ENCODE measurements around the gene ARL11.
"Not testable (repeated sequence)": the region's sequence is repeated elsewhere in the genome, so short reads cannot be mapped to it uniquely, and the experiment has no call there.

The ARL11 gene

DNA sequence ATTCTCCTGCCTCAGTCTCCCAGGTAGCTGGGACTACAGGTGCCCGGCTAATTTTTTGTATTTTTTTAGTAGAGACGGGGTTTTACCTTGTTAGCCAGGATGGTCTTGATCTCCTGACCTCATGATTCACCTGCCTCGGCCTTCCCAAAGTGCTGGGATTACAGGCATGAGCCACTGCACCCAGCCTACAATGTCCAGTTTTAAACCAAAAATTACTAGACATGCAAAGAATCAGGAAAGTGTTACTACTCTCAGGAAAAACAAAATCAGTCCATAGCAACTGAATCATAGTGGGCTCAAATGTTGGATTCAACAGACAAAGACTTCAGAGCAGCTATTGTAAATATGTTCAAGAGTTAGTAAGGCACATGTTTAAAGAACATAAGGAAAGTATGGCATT is 16.3 kb upstream of the ARL11 start:
- DNase-seq, result not testable (repeated sequence)

DNA sequence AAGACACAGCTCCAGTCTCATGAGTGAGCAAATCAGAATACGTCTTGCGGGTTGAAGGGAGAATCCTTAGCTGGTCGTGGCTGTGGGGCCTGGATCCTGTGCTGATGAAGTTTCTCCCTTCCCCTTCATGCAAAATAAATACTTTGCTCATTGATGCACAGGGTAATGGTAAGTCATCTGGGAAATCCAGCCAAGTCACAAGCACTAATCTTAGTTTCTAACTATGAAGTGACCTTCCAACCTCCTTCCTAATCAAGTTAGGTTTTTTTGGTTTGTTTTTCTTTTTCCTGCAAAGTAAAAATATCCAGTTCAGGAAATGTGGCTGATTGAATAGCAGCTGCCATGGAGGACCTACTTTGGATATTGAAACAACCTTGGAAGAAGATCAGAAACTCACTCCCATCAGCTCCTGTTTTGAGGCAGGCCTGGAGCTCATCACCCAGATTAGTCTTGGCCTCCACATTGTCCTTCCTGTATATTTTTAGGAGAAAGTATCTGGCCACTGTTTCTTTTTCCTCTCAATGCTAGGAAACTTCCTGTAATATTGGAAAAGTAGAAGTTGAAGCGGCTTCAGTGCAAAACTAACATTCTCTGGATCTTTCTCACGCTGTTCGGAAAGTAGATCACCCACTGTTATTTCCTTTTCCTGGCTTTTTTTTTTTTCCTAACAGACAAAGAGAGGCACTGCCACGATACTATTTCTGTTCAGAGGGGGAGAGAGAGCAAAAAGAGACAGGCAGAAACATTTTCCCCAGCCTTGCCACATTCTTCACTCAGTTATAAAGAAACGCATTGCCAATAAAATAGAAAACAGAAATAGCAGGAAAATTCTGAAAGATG is 12.3 kb upstream of the ARL11 start:
- DNase-seq, result peak in 1 of 51 donors; percentile 17

DNA sequence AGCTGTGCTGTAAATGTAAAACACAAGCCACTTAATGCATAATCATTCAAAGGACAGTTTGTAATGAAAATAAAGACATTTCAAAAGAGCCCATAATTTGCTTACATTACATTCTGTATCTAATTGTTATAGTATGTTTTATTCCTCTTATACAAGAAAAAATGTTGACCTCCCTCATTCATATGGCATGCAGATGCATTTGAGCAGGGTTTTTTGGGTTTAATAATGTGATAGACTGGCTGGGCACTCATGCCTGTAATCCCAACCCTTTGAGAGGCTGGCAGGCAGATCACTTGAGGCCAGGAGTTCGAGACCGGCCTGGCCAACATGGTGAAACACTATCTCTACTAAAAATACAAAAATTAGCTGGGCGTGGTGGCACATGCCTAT is 11.6 kb upstream of the ARL11 start:
- DNase-seq, result no peak

DNA sequence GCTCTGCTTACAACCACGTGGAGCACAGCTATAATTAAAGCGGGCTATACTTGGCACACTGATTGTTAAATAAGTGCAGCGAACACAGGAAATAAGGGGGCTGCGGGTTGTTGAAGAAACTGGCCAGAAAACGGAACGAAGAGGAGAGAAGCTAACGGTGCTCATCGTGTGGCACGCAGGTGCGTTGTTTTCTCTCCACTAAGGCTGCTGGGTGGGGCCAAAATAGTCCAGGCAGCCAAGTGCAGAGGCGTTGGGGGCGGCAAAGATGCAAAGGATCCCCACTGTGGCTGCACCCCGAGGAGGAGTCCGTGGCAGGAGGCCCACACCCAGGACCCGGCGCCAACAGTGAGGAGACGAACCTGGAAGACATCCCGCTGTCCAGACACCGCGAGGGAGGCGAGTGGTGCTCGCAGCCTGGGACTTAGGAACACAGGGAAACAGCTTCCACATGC is 8.1 kb upstream of the ARL11 start:
- DNase-seq, result no peak

DNA sequence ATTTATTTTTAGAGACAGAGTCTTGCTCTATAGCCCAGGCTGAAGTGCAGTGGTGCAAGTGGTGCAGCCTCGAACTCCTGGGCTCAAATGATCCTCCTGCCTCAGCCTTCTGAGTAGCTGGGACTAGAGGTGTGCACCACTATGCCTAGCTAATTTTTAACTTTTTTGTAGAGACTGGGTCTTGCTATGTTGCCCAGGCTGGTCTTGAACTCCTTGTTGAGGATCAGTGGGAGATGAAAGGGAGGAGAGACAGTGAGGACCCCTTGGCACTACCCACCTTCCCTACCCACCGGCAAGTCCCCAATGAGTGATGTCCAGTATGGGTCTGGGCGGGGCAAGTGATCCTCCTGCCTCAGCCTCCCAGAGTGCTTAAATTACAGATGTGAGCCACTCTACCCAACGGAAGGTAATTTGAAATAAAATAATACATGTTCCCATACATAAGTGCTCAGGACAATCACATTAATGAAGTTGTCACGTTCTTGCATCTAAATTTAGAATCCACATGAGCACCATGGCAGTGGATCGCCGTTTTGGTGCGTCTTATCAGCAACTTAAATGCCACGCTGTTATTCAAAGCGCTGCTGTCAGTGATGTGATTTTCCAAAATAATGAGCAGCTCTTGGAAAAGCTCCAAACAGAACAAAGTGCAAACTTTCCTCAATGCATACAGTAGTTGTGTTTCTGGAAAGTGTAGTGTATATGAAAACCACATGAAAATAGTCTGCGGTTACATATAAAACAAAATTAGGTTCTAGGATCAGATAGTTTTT is 5.9 kb upstream of the ARL11 start:
- no peak for DNase-seq

DNA sequence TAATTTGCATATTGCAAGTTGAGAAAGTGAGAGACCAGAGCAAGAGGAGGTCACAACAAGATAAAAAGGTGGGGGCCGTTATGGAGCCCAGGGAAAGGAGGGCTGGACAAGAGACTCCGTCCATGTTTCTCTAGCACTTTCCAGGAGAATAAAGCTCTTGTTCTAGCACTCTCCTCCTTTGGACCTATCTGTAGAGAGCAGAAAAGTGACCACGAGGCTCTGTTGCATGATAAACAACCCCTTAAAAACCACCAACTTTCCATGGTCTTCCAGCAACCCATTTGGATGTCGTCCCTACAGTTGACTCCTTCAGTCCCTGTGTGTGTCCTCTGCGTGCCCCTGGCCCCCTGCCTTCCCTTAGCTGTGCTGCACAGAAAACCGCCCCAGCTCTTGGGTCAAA is 4.1 kb upstream of the ARL11 start:
- DNase-seq, result no peak

DNA sequence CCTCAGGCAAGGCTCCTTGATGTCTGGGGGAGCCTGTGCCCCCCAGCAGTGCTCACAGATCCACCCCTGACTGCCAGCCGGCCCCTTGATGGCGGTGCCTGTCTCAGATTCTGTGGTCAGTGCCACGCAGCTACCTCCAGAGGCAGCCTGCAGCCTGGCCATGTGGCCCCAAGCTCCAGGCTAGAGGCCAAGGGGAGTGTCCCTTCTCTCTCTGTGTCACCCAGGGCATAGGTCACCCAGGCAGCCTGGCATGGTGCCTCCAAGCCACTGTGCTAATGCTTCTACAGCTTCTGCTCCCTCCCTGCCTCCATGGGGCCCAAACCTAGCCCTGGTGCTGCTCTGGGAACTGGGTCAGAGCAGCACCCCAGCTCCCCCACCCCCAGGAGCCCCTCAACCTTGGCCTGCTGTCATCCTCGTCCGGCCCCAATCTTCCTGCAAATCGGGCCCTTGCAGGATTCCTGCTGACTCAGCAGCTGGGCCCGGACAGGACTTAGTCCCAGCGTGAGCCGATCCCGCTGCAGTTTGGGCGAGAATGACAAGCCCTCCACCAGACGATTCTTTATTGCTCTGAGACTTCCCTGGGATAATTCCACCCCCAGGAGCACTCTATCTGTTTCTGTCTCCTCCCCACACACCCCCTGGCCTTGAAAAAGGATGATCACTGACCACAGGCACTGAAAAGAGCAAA is 2.8 kb upstream of the ARL11 start:
- peak in 13 of 51 donors; percentile 3 to 26 (median 7) for DNase-seq

DNA sequence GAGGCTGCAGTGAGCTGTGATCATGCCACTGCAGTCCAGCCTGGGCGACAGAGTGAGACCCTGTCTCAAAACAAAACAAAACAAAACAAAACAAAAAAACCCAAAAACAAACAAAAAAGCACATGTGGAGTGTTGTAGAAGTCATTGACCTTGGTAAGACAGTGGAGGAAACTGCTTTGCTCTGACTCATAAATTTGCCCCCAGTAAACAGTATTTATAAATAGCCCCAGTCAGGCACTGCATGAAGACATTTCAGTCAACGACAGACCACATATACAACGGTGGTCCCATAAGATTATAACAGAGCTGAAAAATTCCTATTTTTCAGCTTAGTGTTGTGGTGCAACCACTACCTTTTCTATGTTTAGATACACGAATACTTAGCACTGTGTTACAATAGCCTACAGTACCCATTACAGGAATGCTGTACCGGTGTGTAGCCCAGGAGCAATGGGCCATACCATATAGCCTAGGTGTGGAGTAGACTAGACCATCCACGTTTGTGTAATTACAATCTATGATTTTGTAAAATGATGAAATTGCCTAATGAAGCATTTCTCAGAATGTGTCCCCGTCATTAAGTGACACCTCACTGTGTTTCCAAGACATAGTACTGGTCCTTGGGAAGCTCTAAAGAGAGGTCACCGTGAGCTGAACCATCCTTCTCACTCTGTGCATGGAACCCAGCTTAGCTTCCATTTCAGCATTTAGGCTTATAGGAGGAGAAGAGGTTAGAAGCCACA is 1.1 kb downstream of the ARL11 start:
- no peak for DNase-seq

DNA sequence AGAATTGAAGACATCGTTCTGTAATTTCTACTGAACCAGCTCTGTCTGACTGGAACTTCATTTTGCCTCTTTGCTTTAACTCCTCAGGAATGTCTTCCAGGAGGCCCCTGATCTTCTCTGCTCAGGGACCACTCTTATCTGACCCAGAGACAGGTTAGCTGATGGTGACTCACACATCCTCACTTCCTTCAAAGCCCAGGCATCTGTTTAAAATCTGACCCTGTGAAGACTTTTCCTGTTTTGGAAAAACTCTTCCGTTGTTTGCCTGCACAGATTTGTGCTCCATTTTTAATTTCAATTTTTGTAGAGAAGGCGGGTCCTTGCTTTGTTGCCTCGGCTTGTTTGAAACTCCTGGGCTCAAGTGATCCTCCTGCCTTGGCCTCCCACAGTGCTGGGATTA is 1.6 kb downstream of the ARL11 start:
- no peak for DNase-seq

DNA sequence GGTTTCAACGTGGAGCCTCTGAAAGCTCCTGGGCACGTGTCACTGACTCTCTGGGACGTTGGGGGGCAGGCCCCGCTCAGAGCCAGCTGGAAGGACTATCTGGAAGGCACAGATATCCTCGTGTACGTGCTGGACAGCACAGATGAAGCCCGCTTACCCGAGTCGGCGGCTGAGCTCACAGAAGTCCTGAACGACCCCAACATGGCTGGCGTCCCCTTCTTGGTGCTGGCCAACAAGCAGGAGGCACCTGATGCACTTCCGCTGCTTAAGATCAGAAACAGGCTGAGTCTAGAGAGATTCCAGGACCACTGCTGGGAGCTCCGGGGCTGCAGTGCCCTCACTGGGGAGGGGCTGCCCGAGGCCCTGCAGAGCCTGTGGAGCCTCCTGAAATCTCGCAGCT is 2.3 kb downstream of the ARL11 start:
- DNase-seq, result no peak

DNA sequence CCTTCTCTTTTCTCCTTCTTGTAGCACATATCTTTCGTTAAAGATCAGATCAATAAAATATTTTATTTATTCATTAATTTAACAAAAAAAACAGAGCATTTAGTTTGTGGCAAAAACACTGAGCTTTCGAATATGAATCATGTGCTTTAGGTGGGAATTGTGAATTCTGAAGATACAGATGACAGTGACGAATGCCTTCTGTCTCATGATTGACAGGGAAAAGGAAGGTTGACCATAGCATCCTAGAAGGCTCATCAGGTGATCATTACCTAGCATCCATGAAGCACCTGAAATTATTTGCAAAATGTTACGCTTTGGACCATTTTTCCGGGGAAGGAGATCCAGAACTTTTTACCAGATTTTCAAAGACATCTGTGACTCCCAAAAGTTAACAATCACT is 3.8 kb downstream of the ARL11 start:
- DNase-seq, result no peak

DNA sequence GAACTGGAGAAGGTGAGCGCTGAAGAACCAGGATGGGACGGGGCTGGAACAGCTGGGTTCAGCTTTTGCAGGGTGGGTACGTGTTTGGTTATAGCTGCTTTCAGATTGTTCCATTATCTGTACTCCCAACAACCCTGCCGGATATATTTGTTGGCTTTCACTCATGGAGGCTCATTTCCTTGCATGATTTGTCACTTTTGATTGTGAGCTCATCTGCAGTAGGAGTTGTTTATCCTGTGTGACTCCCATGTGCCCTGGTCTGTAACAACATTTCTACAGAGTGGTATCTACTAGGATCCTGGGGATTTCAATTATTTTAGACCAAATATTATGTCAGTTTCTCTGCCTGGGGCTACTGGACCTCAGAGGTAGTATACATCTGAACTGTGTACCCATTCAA is 5.4 kb downstream of the ARL11 start:
- no peak for DNase-seq

DNA sequence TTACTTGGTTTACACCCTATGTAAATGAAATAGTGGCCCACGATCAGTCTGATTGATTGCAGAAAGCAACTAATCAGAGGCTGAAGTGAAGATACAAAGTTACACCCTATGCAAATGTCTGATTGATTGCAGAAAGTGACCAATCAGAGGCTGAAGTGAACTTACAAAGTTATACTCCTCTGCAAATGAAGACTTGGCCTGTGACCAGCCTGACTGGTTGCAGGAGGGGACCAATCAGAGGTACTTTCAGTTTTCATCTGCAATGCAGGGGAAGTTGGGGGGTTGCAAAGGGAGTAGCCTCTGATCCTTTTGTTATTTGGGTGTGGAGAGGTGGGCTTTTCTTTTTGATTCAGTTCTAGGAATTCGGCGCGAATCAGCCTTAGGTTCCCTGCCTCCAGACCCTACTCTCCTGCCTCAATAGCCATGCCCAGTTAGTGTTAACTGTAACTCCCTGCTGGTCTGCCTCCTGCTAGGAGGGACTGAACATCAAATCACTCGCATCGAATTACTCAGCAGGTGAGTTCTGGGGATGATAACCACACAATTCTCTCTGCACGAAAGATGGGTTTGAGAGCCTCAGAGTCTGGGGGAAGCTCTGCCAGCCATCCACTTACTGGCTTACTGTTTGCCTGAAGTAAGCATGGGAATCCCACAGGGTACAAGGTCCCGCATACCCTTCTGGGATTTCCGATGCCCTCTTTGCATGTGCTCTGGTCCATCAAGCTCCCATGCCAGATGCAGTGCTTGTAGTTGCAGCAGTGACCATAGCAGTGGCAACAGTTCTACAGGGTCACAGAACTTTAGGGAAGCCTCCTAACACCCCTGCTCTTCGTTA is 7.5 kb downstream of the ARL11 start:
- no peak for DNase-seq

DNA sequence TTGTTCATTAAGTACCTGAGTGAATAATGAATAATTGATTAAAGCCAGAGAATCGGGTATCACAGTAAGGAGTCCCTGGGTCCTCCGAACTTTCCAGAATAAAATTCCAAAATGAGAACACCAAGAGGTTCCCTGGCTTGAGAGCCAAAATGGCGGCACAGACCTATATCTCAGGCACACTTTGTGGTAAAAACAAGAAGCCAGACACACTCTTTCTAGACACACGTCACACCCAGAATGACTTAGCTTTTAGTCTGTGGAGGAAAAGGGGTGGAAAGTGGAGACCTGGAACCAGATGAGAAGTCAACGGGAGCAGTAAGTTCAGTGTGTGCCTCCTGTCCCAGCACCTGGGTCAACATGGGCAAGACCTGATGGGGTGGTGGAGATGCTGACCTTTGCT is 8.4 kb downstream of the ARL11 start:
- no peak for DNase-seq

DNA sequence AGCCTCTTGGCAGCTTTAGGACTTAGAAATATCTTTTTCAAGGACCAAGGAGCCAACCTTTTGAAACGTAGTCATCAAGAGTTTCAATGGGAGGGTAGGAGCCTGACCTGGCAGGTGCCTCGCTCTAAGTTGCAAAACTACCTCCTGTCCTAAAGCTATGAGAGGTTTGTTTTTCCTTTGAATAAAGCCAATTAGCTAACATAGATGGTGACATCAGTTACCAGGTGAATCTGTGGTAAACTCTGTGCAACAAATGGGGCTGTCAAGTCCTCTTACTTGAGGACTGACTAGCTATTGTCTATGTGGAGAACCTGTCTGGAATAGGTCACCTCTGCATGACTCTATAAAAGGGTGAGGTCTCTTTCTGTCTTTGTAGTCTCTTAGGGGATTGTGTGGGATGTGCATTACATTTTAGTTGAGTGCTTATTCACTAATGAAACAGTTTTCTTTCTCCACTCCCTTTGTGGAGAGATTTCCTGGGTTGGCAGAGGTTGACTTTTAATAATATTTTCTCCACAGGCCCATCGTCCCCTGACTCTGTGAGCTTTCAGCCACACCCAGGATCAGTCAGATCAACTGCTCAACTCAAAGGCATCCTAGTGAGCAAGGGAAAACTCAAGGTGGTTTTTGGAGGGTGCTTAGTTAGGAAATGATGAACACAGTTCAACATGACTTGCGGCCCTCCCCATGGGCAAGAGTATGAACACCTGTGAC is 9.9 kb downstream of the ARL11 start:
- DNase-seq, result no peak

DNA sequence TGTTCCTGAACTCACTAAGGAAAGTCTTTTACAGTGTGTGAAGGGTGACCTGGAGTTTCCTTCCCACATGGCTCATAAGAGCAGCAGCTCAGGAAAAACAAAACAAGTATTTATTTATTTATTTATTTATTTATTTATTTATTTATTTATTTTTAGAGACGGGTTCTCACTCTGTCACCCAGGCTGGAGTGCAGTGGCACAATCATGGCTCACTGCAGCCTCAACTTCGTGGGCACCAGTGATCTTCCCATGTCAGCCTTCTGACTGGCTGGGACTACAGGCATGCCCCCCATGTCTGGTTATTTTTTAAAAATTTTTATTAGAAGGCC is 10.4 kb downstream of the ARL11 start:
- DNase-seq, result no peak

DNA sequence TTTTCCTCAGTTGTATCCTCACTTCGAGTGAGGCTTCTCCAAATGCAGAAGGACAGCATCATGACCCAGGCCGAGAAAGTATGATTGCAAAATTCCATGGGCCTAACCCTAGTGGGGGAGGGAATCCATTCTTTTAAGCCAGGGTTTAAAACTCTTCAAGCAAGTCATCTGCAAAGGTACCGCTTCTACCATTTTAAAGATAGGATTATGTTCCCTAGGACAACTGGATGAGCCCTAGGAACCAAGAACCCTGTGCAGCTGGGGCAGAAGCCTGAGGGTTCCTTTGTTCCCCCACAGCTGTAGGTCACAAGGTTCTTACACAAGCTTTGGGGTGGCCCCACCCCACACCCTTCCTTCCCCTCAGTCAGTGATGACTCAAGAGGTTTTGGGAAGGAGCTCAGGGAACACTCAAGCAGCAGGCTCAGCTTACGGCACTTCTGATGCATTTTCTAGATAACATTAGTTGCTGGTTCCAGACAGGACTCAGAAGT is 13.5 kb downstream of the ARL11 start:
- DNase-seq, result peak in 8 of 51 donors; percentile 4 to 41 (median 10)

DNA sequence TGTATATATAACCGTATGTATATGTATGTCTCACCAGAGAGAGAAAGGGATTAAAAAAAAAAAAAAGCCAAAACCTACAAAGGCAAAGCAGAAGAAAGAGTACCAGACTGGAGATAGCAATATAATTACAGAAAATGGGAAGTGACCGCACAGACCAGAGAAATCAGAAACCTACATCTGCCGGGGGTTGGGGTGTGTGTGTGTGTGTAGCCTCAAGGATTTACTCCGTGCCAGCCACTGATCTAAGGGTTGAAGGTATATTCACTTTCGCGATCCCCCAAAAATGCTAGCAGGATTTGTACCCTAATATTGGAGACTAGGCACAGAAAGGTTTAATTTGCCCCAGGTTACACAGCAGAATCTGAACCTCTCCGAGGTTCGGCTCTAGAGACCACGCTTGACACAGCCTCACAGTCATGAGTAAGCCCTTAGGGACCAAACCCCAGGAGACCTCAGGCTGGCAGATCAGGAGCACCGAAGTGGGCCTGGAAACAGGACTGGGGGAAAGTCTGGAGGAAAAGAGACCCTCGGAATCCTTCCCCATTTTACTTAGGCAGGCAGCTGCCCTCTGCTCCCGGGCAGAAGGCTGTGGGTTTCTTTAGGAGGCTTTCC is 14.8 kb downstream of the ARL11 start:
- DNase-seq, result no peak

DNA sequence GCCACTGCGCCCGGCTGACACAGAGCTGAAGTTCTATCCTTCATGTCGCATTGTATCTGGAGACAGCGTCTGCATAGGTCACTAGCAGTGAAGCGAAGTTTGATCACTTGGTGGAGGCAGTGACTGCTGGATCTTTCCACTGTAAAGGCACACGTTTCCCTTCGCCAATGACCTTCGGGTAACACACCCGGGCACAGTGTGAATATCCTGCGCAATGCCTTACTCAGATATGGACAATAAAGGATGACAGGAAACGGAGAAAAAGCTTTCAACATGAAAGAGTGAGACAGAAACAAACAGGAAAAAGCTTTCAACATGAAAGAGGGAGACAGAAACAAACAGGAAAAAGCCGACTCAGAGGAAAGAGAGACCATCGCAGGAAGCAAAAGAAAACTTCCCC is 17.1 kb downstream of the ARL11 start:
- DNase-seq, result no peak
